ENCODE results near the gene GALK2.
"Not testable (repeated sequence)": the region's sequence is repeated elsewhere in the genome, so short reads cannot be mapped to it uniquely, and the experiment has no call there.

GALK2 gene

DNA sequence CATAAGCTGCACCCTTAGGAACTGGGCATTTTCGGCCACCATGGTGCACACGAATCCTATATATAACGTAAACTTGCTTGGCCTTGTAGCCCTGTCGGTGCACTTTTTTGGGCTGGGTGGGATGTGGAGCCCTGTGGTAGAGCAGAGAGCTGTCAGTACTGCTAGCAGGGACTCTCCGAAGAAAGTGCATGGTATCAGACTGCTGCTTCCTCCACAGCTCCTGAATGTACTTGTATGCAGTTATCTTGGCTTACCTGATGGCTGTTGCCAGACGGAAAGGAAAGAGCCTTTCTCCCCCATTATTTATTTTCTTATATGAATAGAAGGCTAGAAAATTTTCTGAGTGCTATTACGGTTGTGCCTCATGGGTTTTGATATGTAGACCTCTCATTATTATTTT lies 8.4 kb downstream of the GALK2 start:
- ChIA-PET POLR2A (no interaction called here), CTCF (interaction anchor here (1.5 to 1.6 kb wide), 2 partner anchors 8 to 9 kb away, joined by 4 to 5 read pairs; partner anchors contain the start of gene GALK2)
- no peak for DNase-seq (ENCODE audit: extremely low spot score)
- TF ChIP-seq, protein P1, sequence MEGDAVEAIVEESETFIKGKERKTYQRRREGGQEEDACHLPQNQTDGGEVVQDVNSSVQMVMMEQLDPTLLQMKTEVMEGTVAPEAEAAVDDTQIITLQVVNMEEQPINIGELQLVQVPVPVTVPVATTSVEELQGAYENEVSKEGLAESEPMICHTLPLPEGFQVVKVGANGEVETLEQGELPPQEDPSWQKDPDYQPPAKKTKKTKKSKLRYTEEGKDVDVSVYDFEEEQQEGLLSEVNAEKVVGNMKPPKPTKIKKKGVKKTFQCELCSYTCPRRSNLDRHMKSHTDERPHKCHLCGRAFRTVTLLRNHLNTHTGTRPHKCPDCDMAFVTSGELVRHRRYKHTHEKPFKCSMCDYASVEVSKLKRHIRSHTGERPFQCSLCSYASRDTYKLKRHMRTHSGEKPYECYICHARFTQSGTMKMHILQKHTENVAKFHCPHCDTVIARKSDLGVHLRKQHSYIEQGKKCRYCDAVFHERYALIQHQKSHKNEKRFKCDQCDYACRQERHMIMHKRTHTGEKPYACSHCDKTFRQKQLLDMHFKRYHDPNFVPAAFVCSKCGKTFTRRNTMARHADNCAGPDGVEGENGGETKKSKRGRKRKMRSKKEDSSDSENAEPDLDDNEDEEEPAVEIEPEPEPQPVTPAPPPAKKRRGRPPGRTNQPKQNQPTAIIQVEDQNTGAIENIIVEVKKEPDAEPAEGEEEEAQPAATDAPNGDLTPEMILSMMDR (IDR thresholded peaks at IDR 0.05; ENCODE audit: control extremely low read depth, extremely low read depth, low read depth, missing control alignments), result no peak

DNA sequence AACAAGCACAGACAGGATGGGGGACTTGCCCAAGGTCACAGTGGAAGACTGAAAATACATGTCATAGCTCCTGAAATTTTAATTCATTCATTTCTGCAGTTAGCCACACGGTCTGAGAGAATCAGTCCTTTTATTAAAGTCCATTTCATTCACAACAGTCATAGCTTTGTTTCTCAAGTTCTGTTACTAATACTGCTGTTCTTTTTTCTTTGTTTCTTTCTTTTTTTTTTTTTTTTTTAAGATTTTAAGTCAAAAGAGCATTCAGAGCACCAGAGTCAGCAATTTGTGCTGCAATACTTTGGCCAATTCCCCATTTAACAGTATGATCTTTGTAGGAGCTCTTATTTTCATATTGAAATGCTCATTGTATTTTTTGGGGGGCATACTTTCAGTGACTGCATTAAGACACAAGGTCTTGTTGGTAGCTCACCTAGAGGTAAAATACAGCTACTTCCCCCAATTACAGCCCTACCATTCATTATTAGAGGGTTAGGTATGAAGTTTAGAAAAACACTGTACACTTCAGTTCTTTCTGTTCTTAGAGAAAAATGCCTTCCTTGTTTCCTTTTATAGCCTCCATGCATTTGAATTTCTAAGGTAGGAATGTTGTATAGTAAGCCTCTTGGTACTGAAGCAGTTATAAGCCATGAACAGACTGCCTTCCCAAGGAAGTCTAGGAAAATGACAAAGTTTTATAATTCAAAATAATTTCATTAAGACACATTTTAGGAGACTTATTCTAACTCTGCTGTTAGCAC lies 9.6 kb downstream of the GALK2 start:
- no peak for DNase-seq (ENCODE audit: extremely low spot score)
- POLR2A ChIA-PET, result no interaction called here
- TF ChIP-seq, protein P1 (IDR thresholded peaks at IDR 0.05; ENCODE audit: control extremely low read depth, extremely low read depth, low read depth, missing control alignments), result no peak
- CTCF ChIA-PET, result interaction anchor here (1.5 kb wide), 1 partner anchor 10 kb away, joined by 5 read pairs; the partner anchor contains the start of gene GALK2

DNA sequence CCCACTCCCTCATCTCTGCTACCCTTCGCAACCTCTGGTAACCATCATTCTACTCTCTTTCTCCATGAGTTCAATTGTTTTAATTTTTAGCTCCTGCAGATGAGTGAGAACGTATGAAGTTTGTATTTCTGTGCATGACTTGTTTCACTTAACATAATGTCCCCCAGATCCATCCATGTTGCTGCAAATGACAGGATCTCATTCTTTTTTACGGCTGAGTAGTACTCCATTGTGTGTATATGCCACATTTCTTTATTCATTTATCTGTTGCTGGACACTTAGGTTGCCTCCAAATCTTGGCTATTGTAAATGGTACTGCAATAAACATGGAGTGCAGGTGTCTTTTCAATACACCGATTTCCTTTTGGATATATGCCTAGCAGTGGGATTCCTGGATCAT lies 12.1 kb downstream of the GALK2 start:
- POLR2A ChIA-PET, result no interaction called here
- CTCF ChIA-PET, result no interaction called here

DNA sequence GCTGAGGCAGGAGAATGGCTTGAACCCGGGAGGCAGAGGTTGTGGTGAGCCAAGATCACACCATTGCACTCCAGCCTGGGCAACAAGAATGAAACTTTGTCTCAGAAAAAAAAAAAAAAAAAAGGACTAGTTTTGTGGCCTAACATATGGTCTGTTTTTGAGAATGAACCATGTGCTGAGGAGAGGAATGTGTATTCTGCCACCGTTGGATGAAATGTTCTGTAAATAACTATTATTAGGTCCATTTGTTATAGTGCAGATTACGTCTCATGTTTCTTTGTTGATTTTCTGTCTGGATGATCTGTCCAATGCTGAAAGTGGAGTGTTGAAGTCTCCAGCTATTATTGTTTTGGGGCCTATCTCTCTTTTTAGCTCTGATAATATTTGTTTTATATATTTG lies 13.7 kb downstream of the GALK2 start:
- CTCF ChIA-PET; POLR2A ChIA-PET; DNase-seq (ENCODE audit: extremely low spot score): not testable (repeated sequence)

More for the DNA sequence above, 12.1 kb downstream of the GALK2 start:
- DNase-seq (ENCODE audit: extremely low spot score), result no peak
- TF ChIP-seq, protein P1 (IDR thresholded peaks at IDR 0.05; ENCODE audit: control extremely low read depth, extremely low read depth, low read depth, missing control alignments), result no peak

DNA sequence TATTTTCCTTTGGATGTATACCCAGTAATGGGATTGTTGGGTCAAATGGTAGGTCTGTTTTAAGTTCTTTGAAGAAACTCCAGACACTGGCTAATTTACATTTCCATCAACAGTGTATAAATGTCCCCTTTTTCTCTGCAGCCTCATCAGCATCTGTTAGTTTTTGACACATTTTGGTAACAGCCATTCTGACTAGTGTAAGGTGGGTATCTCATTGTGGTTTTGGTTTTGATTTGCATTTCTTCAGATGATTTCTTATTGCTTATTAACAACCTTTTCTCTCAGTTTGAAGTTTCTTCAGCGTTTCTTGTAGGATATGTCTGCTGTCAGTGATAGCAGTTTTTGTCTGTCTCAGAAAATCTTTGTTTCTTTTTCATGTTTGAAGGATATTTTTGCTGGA lies 15.4 kb downstream of the GALK2 start:
- TF ChIP-seq, protein P1 (IDR thresholded peaks at IDR 0.05; ENCODE audit: control extremely low read depth, extremely low read depth, low read depth, missing control alignments), result no peak
- CTCF ChIA-PET, result interaction anchor here (1.3 to 1.4 kb wide), 2 partner anchors 10 to 237 kb away, joined by 3 to 4 read pairs; no protein-coding TSS in a partner anchor
- POLR2A ChIA-PET, result no interaction called here
- DNase-seq (ENCODE audit: extremely low spot score), result no peak

DNA sequence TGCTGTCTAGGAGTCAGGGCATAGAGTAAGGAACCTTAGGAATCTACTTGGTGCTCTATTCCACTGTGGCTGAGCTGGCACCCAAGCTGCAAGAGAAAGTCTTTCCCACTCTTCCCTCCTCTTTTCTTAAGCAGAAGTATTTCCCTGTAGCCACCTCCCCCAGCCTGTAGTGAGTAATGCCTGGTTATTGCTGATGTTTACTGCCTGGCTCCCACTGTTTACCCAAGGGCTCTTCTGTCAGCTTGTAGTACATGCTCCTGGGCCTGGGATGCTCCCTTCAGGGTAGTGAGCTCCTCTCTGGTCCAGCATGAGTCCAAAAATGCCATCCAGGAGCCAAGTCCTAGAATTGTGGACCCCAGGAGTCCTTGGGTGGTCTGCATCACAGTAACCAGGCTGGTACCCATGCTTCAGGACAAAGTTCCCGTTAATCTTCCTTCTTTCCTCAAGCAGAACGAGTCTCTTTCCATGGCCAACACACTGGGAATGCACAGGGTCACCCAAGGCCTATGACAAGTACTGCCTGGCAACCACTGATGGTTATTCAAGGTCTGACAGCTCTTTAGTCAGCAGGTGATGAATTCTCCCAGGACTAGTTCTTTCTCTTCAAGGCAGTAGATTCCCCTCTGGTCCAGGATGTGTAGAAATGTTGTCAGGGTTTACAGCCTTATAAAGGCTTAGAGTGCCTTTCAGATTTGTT lies 17.6 kb downstream of the GALK2 start:
- CTCF ChIA-PET, result interaction anchor here (0.9 to 1.2 kb wide), 3 partner anchors 10 to 13 kb away, joined by 3 to 4 read pairs (median 3); no protein-coding TSS in a partner anchor
- POLR2A ChIA-PET, result no interaction called here
- no peak for DNase-seq (ENCODE audit: extremely low spot score)
- TF ChIP-seq, protein P1 (IDR thresholded peaks at IDR 0.05; ENCODE audit: control extremely low read depth, extremely low read depth, low read depth, missing control alignments), result no peak

DNA sequence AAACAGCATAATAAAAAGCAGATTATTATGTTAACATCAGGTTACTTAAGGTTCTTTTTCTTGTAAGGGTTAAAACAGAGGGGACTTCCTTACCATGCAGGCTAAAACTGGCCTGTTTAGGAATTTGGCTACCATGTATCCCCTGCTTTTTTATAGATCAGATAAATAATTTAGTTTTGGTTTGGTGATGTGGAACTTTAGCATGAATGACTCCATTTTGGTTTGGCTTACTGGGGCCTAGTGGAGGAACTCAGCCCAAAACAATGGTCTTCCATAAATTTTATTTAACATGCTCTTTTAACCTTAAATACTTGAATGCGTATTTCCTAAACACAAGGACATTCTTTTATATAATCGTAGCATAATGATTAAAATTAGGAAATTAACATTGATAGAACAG lies 18.9 kb downstream of the GALK2 start:
- ChIA-PET POLR2A (no interaction called here), CTCF (no interaction called here)
- no peak for DNase-seq (ENCODE audit: extremely low spot score)
- TF ChIP-seq, protein P1 (IDR thresholded peaks at IDR 0.05; ENCODE audit: control extremely low read depth, extremely low read depth, low read depth, missing control alignments), result no peak

Measured in GM10248 (cell line).